SK-N-MC (cell line): ENCODE data around the gene FBXL7.

Experiments used
- EZH2 ChIP-seq: fragments of 200-600 bp; sonication (generic); IDR thresholded peaks from one replicate; pipeline ENCODE4 v1.6.1; 2017; ENCODE audit warnings: antibody characterized with exemption
- FOXP2 ChIP-seq: optimal IDR thresholded peaks from 2 replicates; pipeline ENCODE3; 2011; ENCODE audit warnings: mild to moderate bottlenecking, moderate library complexity; ENCODE audit not compliant: insufficient read depth; ENCODE audit errors: extremely low read length, control extremely low read depth
- POLR2AphosphoS5 ChIP-seq: IDR thresholded peaks from 2 replicates; pipeline ENCODE4 v1.6.1; 2012; ENCODE audit warnings: mild to moderate bottlenecking, low read depth, low read length, borderline replicate concordance

GRCh38 chr5:15902066-15902465, 402.1 kb downstream of the FBXL7 start:
- TF ChIP-seq EZH2 (no peak), POLR2AphosphoS5 (no peak), FOXP2 (no peak)
